ENCODE data around the gene MYO5B. TPM values are rescaled to one million over a fixed set of nuclear protein-coding genes. Genes with fewer than 3 reads are reported as not detected.

MYO5B gene
- total and polyA plus RNA-seq, 10 of the 15 experiments (the other 5 are each of a cell fraction or from before 2014, with no cell fraction given), result 2.5 to 4.5 (median 3.3) TPM

GRCh38 chr18:49933530-49934128 is 261.3 kb downstream of the MYO5B start:
- WGBS (ENCODE audit: insufficient coverage, insufficient replicate concordance, low lambda C conversion rate, missing lambda C conversion rate), result 60% methylated on average over 3 of the region's 3 CpGs
- RAD21 ChIA-PET (ENCODE audit: unreplicated experiment), result interaction anchor here (1.0 kb wide), 1 partner anchor 33 kb away, joined by 4 read pairs; no protein-coding TSS in a partner anchor
- SMC1A ChIA-PET (ENCODE audit: uncharacterized antibody, unreplicated experiment), result interaction anchor here (0.6 to 1.0 kb wide), 5 partner anchors 8 to 1266 kb away, joined by 3 read pairs; no protein-coding TSS in a partner anchor
- in situ Hi-C loops (cut with MboI) (no loop called here), intact Hi-C loops (cut with micrococcal nuclease; ENCODE audit: unreplicated experiment) (no loop called here)
- Histone ChIP-seq H3K9ac (ENCODE audit: control insufficient read depth, insufficient read depth, low read length) (no peak overlapping the region), H3K4me2 (ENCODE audit: control insufficient read depth, insufficient read depth) (no peak overlapping the region), H3K4me3 (no peak overlapping the region), H3K79me2 (ENCODE audit: control insufficient read depth, insufficient read depth, low read length) (no peaks in the 10 kb centered on the region), H3K4me1 (ENCODE audit: control insufficient read depth, insufficient read depth, low read length) (no peaks in the 10 kb centered on the region; the same call in 1 of the 2 replicates), H3K36me3 (ENCODE audit: control insufficient read depth in 2 of 2, insufficient read depth in 2 of 2, low read length in 1 of 2) (no peaks in the 10 kb centered on the region), H2AFZ (ENCODE audit: control insufficient read depth, low read depth, low read length) (no peak overlapping the region), H3K9me3 (replicated peaks; ENCODE audit: control insufficient read depth, insufficient read depth, low read length) (no peaks in the 10 kb centered on the region), H3K27me3 (replicated peaks in 1 of 2; ENCODE audit: control insufficient read depth in 2 of 2, insufficient read depth in 2 of 2, low read length in 1 of 2) (peaks cover 0 to 2% of the 10 kb centered on the region in 2 experiments; a peak in 3 of 4 replicates), H3K27ac (ENCODE audit: control insufficient read depth, insufficient read depth) (no peak overlapping the region), H4K20me1 (ENCODE audit: control insufficient read depth, insufficient read depth) (no peaks in the 10 kb centered on the region)
- FAIRE-seq (no peak), ATAC-seq (no peak), DNase-seq (ENCODE audit: low read depth, low spot score) (no peak)
- CTCF ChIA-PET, result no interaction called here
- no TSS peak for BruUV-seq (replicated peaks)
- POLR2A ChIA-PET, result no interaction called here
- TF ChIP-seq BHLHE40 (IDR thresholded peaks at IDR 0.05; ENCODE audit: borderline replicate concordance in 1 of 2, low read depth in 2 of 2, low read length in 1 of 2), result no peak
- no peak for TF ChIP-seq NBN (IDR thresholded peaks at IDR 0.05)
- TF ChIP-seq, protein P1, sequence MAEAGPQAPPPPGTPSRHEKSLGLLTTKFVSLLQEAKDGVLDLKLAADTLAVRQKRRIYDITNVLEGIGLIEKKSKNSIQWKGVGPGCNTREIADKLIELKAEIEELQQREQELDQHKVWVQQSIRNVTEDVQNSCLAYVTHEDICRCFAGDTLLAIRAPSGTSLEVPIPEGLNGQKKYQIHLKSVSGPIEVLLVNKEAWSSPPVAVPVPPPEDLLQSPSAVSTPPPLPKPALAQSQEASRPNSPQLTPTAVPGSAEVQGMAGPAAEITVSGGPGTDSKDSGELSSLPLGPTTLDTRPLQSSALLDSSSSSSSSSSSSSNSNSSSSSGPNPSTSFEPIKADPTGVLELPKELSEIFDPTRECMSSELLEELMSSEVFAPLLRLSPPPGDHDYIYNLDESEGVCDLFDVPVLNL (IDR thresholded peaks at IDR 0.05; ENCODE audit: low read depth, low read length), result no peak
- TF ChIP-seq RFX5 (IDR thresholded peaks at IDR 0.05; ENCODE audit: low read depth, low read length), result no peak
- no peak for TF ChIP-seq CEBPZ (IDR thresholded peaks at IDR 0.05; ENCODE audit: low read depth, low read length)
- TF ChIP-seq STAT1 (conservative IDR thresholded peaks at IDR 0.05), result no peak
- TF ChIP-seq RAD51 (IDR thresholded peaks at IDR 0.05), result no peak
- TF ChIP-seq NFXL1 (IDR thresholded peaks at IDR 0.05; ENCODE audit: borderline replicate concordance), result no peak
- no peak for TF ChIP-seq PBX3 (IDR thresholded peaks at IDR 0.05; ENCODE audit: insufficient replicate concordance, low read depth, low read length)
- no peak for TF ChIP-seq CEBPB (IDR thresholded peaks at IDR 0.05; ENCODE audit: borderline replicate concordance in 1 of 2, low read depth in 2 of 2, low read length in 2 of 2)
- no peak for TF ChIP-seq TCF3 (IDR thresholded peaks at IDR 0.05; ENCODE audit: borderline replicate concordance, insufficient read depth, low read depth, low read length)
- TF ChIP-seq PML (IDR thresholded peaks at IDR 0.05; ENCODE audit: low read length), result no peak
- TF ChIP-seq, protein P2, sequence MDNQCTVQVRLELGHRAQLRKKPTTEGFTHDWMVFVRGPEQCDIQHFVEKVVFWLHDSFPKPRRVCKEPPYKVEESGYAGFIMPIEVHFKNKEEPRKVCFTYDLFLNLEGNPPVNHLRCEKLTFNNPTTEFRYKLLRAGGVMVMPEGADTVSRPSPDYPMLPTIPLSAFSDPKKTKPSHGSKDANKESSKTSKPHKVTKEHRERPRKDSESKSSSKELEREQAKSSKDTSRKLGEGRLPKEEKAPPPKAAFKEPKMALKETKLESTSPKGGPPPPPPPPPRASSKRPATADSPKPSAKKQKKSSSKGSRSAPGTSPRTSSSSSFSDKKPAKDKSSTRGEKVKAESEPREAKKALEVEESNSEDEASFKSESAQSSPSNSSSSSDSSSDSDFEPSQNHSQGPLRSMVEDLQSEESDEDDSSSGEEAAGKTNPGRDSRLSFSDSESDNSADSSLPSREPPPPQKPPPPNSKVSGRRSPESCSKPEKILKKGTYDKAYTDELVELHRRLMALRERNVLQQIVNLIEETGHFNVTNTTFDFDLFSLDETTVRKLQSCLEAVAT (IDR thresholded peaks at IDR 0.05), result no peak
- no peak for TF ChIP-seq CREB1 (IDR thresholded peaks at IDR 0.05; ENCODE audit: low read depth)
- TF ChIP-seq SMARCA5 (IDR thresholded peaks at IDR 0.05), result no peak
